Measurements from ENCODE around the gene KCNV2.

KCNV2 gene

DNA sequence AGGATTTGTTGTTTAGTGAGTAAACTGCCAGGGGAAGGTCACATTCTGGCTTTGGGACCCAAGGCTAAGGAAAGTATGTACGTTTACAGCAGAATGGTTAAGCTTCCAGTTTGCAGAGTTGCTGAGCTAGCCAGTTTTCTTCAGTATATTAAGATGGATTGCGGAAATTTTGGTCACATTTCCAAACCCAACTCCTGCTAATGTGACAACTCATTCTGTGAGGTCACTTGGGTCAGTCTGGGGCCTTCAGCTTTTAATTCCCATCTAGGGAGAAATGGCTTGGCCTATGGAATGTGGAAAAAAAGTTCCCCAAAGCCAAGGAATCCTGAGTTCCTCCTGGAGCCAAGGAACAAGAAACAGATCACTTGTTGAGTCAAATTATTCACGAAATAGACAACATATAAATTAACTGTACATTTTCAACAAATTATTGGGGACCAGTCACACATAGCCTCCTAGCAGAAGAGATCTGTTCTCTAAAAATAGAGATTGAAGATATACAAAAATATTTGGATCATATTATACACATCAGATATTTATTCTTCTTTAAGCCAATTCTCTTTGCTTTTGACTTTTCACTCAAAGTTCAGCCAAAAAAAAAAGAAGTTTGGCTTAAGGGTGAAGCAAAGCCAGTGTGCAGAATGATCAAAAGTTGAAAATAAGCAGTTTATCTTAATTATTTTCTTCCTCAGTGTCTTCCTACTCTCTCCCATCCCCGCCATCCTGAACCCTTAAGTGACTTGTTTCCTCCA is 8.8 kb downstream of the KCNV2 start:
- DNase-seq (ENCODE audit: low read depth) = no peak
- H3K4me3 ChIP-seq (ENCODE audit: low read length) = no peak overlapping the region
- TF ChIP-seq, protein P1, sequence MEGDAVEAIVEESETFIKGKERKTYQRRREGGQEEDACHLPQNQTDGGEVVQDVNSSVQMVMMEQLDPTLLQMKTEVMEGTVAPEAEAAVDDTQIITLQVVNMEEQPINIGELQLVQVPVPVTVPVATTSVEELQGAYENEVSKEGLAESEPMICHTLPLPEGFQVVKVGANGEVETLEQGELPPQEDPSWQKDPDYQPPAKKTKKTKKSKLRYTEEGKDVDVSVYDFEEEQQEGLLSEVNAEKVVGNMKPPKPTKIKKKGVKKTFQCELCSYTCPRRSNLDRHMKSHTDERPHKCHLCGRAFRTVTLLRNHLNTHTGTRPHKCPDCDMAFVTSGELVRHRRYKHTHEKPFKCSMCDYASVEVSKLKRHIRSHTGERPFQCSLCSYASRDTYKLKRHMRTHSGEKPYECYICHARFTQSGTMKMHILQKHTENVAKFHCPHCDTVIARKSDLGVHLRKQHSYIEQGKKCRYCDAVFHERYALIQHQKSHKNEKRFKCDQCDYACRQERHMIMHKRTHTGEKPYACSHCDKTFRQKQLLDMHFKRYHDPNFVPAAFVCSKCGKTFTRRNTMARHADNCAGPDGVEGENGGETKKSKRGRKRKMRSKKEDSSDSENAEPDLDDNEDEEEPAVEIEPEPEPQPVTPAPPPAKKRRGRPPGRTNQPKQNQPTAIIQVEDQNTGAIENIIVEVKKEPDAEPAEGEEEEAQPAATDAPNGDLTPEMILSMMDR (IDR thresholded peaks at IDR 0.05; ENCODE audit: insufficient read depth, low read depth, low read length, missing control alignments) = no peak

DNA sequence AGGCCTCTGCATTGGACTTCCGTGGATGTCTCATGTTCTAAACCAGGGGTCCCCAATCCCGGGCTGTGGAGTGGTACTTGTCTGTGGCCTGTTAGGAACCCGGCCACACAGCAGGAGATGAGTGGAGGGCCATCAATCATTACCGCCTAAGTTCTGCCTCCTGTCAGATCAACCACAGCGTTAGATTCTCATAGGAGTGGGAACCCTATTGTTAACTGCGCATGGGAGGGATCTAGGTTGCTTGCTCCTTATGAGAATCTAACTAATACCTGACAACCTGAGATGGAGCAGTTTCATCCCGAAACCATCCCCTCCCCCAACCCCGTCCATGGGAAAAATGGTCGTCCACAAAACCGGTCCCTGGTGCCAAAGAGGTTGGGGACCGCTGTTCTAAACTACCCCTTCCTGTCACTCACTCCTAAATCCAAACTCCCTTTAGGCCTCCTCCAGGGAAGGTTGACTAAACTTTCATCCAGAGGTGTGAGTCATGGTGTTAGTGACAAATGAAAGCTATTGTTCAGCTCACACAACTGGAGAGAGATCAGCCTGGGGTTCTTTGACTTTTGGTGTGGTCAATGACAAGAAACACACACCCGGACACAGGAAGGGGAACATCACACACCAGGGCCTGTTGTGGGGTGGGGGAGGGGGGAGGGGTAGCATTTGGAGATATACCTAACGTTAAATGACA is 9.5 kb downstream of the KCNV2 start:
- DNase-seq (ENCODE audit: low read depth) = peak; percentile 72
- TF ChIP-seq, protein P1 (IDR thresholded peaks at IDR 0.05; ENCODE audit: insufficient read depth, low read depth, low read length, missing control alignments) = no peak
- H3K4me3 ChIP-seq (ENCODE audit: low read length) = no peak overlapping the region

DNA sequence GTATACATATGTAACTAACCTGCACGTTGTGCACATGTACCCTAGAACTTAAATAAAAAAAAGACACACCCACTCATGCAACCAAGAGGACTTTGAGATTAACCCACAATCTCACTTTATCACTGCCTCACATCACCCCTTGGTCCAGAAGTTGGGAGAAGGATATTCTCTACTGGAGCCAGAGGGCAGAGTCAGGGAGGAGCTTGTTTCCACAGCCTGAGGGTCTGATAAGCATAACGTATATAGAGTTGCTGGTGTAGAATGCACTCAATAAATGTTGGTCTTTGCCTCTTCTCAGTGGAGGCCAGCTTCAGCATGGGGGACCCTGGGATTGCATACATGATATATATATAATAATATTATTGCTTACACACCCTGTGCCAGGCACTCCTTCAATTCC is 10.1 kb downstream of the KCNV2 start:
- no peak for DNase-seq (ENCODE audit: low read depth)

DNA sequence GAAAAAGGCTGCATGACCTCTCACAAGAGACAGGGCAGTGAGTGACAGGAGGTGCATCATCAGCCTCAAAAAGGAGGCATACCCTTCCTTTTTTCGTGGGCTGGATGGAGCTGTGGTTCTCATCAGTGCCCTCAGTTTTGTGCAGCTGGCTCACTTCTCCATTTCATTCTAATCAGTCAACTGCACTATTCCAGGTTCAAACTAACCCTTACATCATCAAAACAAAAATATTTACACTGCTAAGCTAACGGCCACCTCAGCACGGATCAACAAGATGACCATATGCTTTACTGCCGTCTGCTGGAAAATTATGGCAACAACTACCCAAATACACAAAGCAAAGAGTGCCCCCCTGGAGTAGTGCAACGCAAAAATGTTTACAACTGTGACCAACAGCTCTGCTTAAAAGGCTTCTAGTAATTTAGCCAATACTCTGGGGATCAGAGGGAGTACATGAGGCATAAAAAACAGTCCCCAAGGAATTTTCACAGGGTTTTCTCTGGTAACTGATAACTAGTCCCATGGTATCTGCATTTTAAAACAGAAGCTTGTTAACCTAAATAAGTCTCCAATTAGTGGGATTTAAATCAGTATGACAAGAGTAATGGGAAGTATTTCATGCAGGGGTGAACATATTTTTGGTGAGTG is 10.8 kb downstream of the KCNV2 start:
- DNase-seq (ENCODE audit: low read depth) = peak; percentile 71
- H3K4me3 ChIP-seq (ENCODE audit: low read length) = no peak overlapping the region
- TF ChIP-seq, protein P1 (IDR thresholded peaks at IDR 0.05; ENCODE audit: insufficient read depth, low read depth, low read length, missing control alignments) = peak; percentile 79

More for the DNA sequence above, 10.1 kb downstream of the KCNV2 start:
- no peak overlapping the region for H3K4me3 ChIP-seq (ENCODE audit: low read length)
- TF ChIP-seq, protein P1 (IDR thresholded peaks at IDR 0.05; ENCODE audit: insufficient read depth, low read depth, low read length, missing control alignments) = no peak

DNA sequence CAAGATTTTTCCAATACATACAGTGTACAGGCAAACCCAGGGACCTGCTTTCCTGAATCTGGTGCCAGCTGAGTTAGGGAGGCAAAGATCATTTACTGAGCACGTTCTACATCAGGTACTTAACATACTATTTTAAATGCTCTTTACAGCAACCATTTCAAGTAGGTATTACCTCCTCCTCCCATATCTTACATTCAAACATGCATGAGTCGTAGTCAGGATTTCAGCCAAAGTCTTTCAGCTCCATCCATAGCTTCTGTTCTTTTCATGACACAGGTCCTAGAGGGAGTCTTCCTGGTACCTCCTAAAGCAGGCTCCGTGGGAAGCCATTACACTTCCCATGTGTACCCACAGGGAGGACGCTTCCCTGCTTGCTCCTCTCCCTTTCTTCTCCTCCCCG is 11.7 kb downstream of the KCNV2 start:
- DNase-seq (ENCODE audit: low read depth) = peak; percentile 47
- TF ChIP-seq, protein P1 (IDR thresholded peaks at IDR 0.05; ENCODE audit: insufficient read depth, low read depth, low read length, missing control alignments) = no peak
- no peak overlapping the region for H3K4me3 ChIP-seq (ENCODE audit: low read length)

DNA sequence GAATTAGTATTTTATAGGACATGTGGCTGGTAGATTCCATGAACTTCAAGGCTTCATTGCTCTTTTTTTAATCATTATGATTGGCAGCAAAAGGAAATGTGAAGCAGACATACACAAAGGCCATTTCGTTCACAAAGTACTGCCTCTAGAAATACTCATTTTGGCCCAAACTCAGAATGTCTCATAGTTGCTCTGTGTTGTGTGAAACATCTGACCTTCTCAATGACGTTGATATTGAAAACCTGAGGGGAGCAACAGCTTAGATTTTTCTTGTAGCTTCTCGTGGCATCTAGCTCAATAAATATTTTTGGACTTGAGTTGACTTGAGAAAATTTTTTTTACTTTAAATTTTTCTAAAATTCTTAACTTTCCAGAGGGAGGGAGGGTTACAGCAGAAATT is 12.4 kb downstream of the KCNV2 start:
- H3K4me3 ChIP-seq (ENCODE audit: low read length) = no peak overlapping the region
- TF ChIP-seq, protein P1 (IDR thresholded peaks at IDR 0.05; ENCODE audit: insufficient read depth, low read depth, low read length, missing control alignments) = no peak
- DNase-seq (ENCODE audit: low read depth) = no peak

All from epithelial cell of esophagus (primary cell).